Uterus (tissue), 4 donors: ENCODE data around the gene KIF17. TPM values are rescaled to one million over a fixed set of nuclear protein-coding genes. Genes with fewer than 3 reads are reported as not detected.

Source experiments
- DNase-seq, 2 donors: peaks; one replicate each; pipeline ENCODE4 v3.0.0-alpha.2; 2019 to 2020
- H3K27ac ChIP-seq, 2 donors: fragments of 200-600 bp; sonication (generic); 1 replicate in 1 of 2; 2 replicates in 1 of 2; pipeline ENCODE4 v1.5.1; 2016 to 2018
- H3K27me3 ChIP-seq, 2 donors: fragments of 200-600 bp; sonication (generic); one replicate each; pipeline ENCODE4 v1.5.1; 2018 to 2019; ENCODE audit warnings: control low read depth in 1 of 2
- H3K36me3 ChIP-seq, 2 donors: fragments of 200-600 bp; sonication (generic); one replicate each; pipeline ENCODE4 v1.5.1; 2019; ENCODE audit warnings: control low read depth in 1 of 2
- H3K4me1 ChIP-seq, 2 donors: fragments of 200-600 bp; sonication (generic); one replicate each; pipeline ENCODE4 v1.5.1; 2018 to 2019; ENCODE audit warnings: control low read depth in 1 of 2
- H3K4me3 ChIP-seq, 2 donors: fragments of 200-600 bp; sonication (generic); 1 replicate in 1 of 2; 2 replicates in 1 of 2; pipeline ENCODE4 v1.5.1; 2018 to 2019; ENCODE audit warnings: mild to moderate bottlenecking in 1 of 2
- H3K9me3 ChIP-seq, 2 donors: fragments of 200-600 bp; sonication (generic); one replicate each; pipeline ENCODE4 v1.5.1; 2019; ENCODE audit warnings: control low read depth in 1 of 2
- CTCF ChIP-seq, 4 experiments: fragments of 200-600 bp in 2 of 4; fragments of 450-650 bp in 2 of 4; sonication (generic) in 2 of 4; IDR thresholded peaks; one replicate each; pipeline ENCODE4 v1.5.1; 2016 to 2019; ENCODE audit warnings: antibody characterized with exemption in 4 of 4, mild to moderate bottlenecking in 2 of 4, moderate library complexity in 1 of 4
- POLR2A ChIP-seq, 2 donors: fragments of 450-650 bp; IDR thresholded peaks; one replicate each; pipeline ENCODE4 v1.6.1; 2016; ENCODE audit warnings: antibody characterized with exemption in 2 of 2, mild to moderate bottlenecking in 1 of 2, moderate library complexity in 1 of 2
- intact Hi-C: fragments of 100-400 bp; cut with DNase I; formaldehyde crosslinking; loops from one replicate; pipeline ENCODE4 v1.15.1; 2023; ENCODE audit warnings: low total_unique reads
- total RNA-seq, 4 donors: library from RNA; depleted of rRNA in 3 of 4; stranded (reverse); fragments of >200 nt in 3 of 4; gene quantifications; one replicate each; pipeline versions ENCODE4 v1.1.0 to v1.2.4, GENCODE V29; 2014 to 2023
- donor health status: DM: yes; HTN: yes; CAD: no.

The KIF17 gene
- total RNA-seq, 4 donors from 2014 or later = 0.77 to 6.3 (median 4.9) TPM; not detected in 1

GRCh38 chr1:20665726-20666125, 52.1 kb downstream of the KIF17 start:
- intact Hi-C loops = no loop called here
- no peak overlapping the region for H3K4me3 ChIP-seq
- no peaks in the 10 kb centered on the region for H3K36me3 ChIP-seq
- H3K27me3 ChIP-seq = no peaks in the 10 kb centered on the region
- H3K4me1 ChIP-seq = peaks cover 0 to under 1% of the 10 kb centered on the region in 2 donors
- peak overlapping the region in 1 of 2 donors; percentile 21 for H3K27ac ChIP-seq
- no peak for DNase-seq
- H3K9me3 ChIP-seq = no peaks in the 10 kb centered on the region
- TF ChIP-seq CTCF (IDR thresholded peaks at IDR 0.05) (no peak), POLR2A (IDR thresholded peaks at IDR 0.05) (no peak)

DNA sequence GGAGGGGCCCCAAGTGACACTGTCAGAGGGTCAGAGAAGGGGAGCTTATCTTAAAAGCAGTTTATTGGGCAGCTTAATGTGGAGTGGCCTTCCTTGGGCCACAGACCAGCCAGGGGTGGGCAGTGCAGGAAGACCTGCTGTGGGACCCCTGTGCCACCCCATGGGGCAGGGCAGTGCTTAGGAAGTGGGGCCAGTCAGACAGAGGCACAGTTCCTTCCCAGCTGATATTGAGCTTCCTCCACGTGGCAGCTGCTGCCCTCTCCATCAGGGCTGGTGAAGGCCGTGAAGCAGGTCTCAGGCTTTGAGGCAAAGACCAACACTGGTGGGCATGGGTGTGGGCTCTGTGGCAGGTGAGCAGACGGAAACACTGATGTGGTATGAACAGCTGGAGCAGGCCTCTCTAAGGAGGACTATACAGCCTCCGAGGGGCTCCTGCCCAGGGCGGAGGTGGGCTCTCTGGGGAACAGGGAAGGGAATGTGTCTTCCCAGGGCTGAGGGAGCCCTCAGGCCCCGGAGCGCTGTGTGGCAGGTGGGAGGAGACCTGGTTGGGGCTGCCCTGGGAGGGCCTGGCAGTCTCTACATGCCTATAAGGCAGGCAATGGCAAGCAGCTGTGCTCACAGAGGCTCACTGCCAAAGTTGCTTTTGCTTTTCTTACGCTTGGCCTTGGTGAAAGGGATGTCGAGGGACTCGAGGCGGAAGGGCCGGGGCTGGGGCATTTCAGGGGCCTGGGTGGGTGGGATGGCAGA, 53.7 kb downstream of the KIF17 start:
- H3K27ac ChIP-seq = no peak overlapping the region
- no peaks in the 10 kb centered on the region for H3K9me3 ChIP-seq
- intact Hi-C loops = no loop called here
- TF ChIP-seq POLR2A (IDR thresholded peaks at IDR 0.05) (no peak), CTCF (IDR thresholded peaks at IDR 0.05) (no peak)
- no peaks in the 10 kb centered on the region for H3K27me3 ChIP-seq
- H3K36me3 ChIP-seq = no peaks in the 10 kb centered on the region
- no peak for DNase-seq
- H3K4me1 ChIP-seq = peaks cover 0 to 12% of the 10 kb centered on the region in 2 donors
- no peak overlapping the region for H3K4me3 ChIP-seq

- Histone ChIP-seq H3K4me1 (peaks cover 0 to 12% of the 10 kb centered on the region in 2 donors), H3K4me3 (no peak overlapping the region), H3K27me3 (no peaks in the 10 kb centered on the region), H3K36me3 (no peaks in the 10 kb centered on the region), H3K27ac (no peak overlapping the region), H3K9me3 (no peaks in the 10 kb centered on the region)
- DNase-seq = no peak
- intact Hi-C loops = no loop called here
- TF ChIP-seq POLR2A (IDR thresholded peaks at IDR 0.05) (no peak), CTCF (IDR thresholded peaks at IDR 0.05) (no peak)
Observed at GRCh38 chr1:20663365-20663764, 54.4 kb downstream of the KIF17 start.

DNA sequence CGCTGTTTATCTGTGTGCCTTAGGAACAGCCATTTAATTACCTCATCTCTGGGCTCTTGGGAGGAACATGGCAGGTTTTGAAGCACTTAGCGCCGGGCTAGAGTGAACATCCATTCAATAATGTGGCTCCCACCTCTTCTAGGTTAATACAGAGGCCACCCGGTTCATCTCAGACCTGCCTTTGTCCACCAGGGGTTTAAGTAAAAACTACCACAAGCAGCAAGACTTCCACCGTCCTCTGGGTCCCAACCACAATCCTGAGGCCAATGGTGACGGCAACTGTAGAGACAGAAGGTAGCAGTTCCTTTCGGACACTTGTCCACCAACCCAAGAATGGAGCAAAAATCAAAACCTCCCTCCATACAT, 55.7 kb downstream of the KIF17 start:
- Histone ChIP-seq H3K4me1 (peaks cover 0 to 12% of the 10 kb centered on the region in 2 donors), H3K27me3 (no peaks in the 10 kb centered on the region), H3K9me3 (no peaks in the 10 kb centered on the region), H3K4me3 (peak overlapping the region; percentile 72 to 76), H3K36me3 (no peaks in the 10 kb centered on the region), H3K27ac (peak overlapping the region; percentile 65 to 82)
- TF ChIP-seq POLR2A (IDR thresholded peaks at IDR 0.05) (no peak), CTCF (IDR thresholded peaks at IDR 0.05) (no peak)
- intact Hi-C loops = no loop called here
- DNase-seq = no peak

DNA sequence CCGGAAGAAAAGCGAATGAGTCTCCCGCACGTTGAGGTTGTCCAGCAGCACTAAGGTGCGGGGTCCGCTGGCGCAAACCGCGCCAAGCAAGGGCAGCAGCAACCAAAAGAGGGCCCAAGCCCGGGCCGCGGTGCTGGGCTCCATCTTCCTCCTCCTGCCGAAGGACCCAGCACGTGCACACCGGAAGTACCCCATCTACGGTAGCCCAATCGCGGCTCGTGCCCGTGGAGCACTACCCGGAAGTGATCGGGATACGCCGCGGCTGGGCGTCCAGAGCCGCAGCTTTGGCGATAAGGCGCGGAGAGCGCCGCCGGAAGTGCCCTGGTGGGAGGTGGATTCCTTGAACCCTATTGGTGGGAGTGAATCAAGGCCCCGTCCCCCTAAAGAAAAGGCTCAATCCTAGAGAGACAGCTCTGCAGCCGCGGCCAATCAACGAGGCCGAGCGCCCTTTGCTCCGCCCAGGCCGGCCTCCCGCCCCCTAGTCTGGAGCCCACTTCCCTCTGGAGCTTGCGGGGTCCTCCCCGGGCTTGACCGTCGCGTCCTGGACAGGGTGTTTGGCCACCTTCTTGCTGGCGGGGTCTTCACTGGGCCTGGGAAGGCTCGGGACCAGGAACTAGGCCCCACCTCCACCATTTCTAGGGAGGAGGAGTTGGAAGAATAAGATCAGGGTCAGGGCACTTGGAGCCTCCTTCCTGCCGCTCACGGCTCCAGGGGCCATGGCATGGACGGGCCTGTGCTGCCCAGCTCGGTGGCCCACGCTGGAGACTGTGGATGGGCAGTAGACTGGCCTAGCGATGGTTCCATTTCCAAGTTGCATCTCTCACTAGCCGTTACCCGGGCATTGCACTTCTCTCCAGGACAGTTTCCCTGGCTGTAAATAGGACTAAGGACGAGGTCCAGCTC, 56.3 kb downstream of the KIF17 start, which contains the start of gene DDOST:
DDOST (minus strand) TSS at position 163 of the 903 bp plus-strand sequence; CDS start at position 144, 19 bp downstream.
- Histone ChIP-seq H3K27ac (peak within 1 kb of the TSS; percentile 65 to 82), H3K9me3 (no peaks in the 10 kb centered on the region), H3K4me1 (peaks cover 0 to 12% of the 10 kb centered on the region in 2 donors), H3K36me3 (no peaks in the 10 kb centered on the region), H3K27me3 (no peaks in the 10 kb centered on the region), H3K4me3 (peak within 1 kb of the TSS; percentile 72 to 76)
- peak in 1 of 2 donors; percentile 27 for TF ChIP-seq POLR2A (IDR thresholded peaks at IDR 0.05)
- peak; percentile 54 to 66 (median 60) for TF ChIP-seq CTCF (IDR thresholded peaks at IDR 0.05)
- DNase-seq = peak; percentile 94 to 95
- intact Hi-C loops = no loop called here
